Hepatocyte (in vitro differentiated cells): ENCODE data around the gene TRAPPC5.

Source experiments
- EZH2 ChIP-seq: fragments of 200-600 bp; sonication (generic); IDR thresholded peaks from 2 replicates; pipeline ENCODE4 v1.6.1; 2016; ENCODE audit warnings: antibody characterized with exemption, mild to moderate bottlenecking, borderline replicate concordance
- TF ChIP-seq, protein P1 (sequence below): fragments of 200-600 bp; sonication (generic); IDR thresholded peaks from 2 replicates; pipeline ENCODE4 v1.5.1; 2016; ENCODE audit warnings: antibody characterized with exemption, mild to moderate bottlenecking; ENCODE audit not compliant: poor library complexity

- TF ChIP-seq, protein P1, sequence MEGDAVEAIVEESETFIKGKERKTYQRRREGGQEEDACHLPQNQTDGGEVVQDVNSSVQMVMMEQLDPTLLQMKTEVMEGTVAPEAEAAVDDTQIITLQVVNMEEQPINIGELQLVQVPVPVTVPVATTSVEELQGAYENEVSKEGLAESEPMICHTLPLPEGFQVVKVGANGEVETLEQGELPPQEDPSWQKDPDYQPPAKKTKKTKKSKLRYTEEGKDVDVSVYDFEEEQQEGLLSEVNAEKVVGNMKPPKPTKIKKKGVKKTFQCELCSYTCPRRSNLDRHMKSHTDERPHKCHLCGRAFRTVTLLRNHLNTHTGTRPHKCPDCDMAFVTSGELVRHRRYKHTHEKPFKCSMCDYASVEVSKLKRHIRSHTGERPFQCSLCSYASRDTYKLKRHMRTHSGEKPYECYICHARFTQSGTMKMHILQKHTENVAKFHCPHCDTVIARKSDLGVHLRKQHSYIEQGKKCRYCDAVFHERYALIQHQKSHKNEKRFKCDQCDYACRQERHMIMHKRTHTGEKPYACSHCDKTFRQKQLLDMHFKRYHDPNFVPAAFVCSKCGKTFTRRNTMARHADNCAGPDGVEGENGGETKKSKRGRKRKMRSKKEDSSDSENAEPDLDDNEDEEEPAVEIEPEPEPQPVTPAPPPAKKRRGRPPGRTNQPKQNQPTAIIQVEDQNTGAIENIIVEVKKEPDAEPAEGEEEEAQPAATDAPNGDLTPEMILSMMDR, result no peak
- TF ChIP-seq EZH2, result no peak
These were observed 36.1 kb upstream of the TRAPPC5 start for GRCh38 chr19:7644550-7644877.
